ENCODE measurements around the gene OPRL1. TPM values are rescaled to one million over a fixed set of nuclear protein-coding genes. Genes with fewer than 3 reads are reported as not detected.

The OPRL1 gene
- polyA plus RNA-seq, 1 of the 3 experiments (the other 2 are of a cell fraction) = 1.8 TPM

GRCh38 chr20:64043768-64044167 is 36.1 kb upstream of the OPRL1 start:
- H3K27ac ChIP-seq (ENCODE audit: low read depth in 2 of 2, low read length in 1 of 2) = no peak overlapping the region
- H3K79me2 ChIP-seq (ENCODE audit: insufficient read depth) = no peaks in the 10 kb centered on the region
- no peak for TF ChIP-seq SIN3A (IDR thresholded peaks at IDR 0.05; ENCODE audit: borderline replicate concordance, low read depth, low read length)
- no peak overlapping the region for H3K4me3 ChIP-seq (ENCODE audit: low read depth in 2 of 2, low read length in 1 of 2)
- DNase-seq = no peak
- no peaks in the 10 kb centered on the region for H3K9me2 ChIP-seq
- POLR2A ChIA-PET = interaction anchor here (1.0 kb wide), 1 partner anchor 19 kb away, joined by 4 read pairs; the partner anchor contains the start of gene TCEA2
- H3K4me2 ChIP-seq = no peak overlapping the region
- H3K9ac ChIP-seq = no peak overlapping the region
- CTCF ChIA-PET = interaction anchor here (0.6 to 3.5 kb wide), 5 partner anchors 14 to 70 kb away, joined by 3 to 15 read pairs (median 4); partner anchors contain the start of genes PRPF6 and TCEA2
- H3K27me3 ChIP-seq (ENCODE audit: insufficient read depth) = peaks cover 26% of the 10 kb centered on the region
- WGBS (ENCODE audit: low lambda C conversion rate) = 90% methylated on average over 9 of the region's 9 CpGs
- H4K20me1 ChIP-seq (ENCODE audit: insufficient read depth) = no peaks in the 10 kb centered on the region
- H2AFZ ChIP-seq (ENCODE audit: low read depth) = no peak overlapping the region
- H3K4me1 ChIP-seq (ENCODE audit: control insufficient read depth in 1 of 2, insufficient read depth in 2 of 2, low read depth in 1 of 2, low read length in 1 of 2) = peaks cover 0 to 13% of the 10 kb centered on the region in 2 experiments; a peak in 1 of 4 replicates
- H3F3A ChIP-seq (replicated peaks; ENCODE audit: insufficient read depth) = peaks cover 10% of the 10 kb centered on the region
- no peaks in the 10 kb centered on the region for H3K36me3 ChIP-seq (replicated peaks in 1 of 2; ENCODE audit: control insufficient read depth in 1 of 2, insufficient read depth in 2 of 2, low read length in 1 of 2)
- no peaks in the 10 kb centered on the region for H3K9me3 ChIP-seq

- Histone ChIP-seq H3K9me2 (no peaks in the 10 kb centered on the region), H3K4me3 (ENCODE audit: low read depth in 2 of 2, low read length in 1 of 2) (no peak overlapping the region), H3K79me2 (ENCODE audit: insufficient read depth) (no peaks in the 10 kb centered on the region), H3K27me3 (ENCODE audit: insufficient read depth) (peaks cover 26% of the 10 kb centered on the region), H3K27ac (ENCODE audit: low read depth in 2 of 2, low read length in 1 of 2) (no peak overlapping the region), H2AFZ (ENCODE audit: low read depth) (no peak overlapping the region), H3K9ac (no peak overlapping the region), H3F3A (replicated peaks; ENCODE audit: insufficient read depth) (peaks cover 10% of the 10 kb centered on the region), H3K9me3 (no peaks in the 10 kb centered on the region), H4K20me1 (ENCODE audit: insufficient read depth) (no peaks in the 10 kb centered on the region), H3K36me3 (replicated peaks in 1 of 2; ENCODE audit: control insufficient read depth in 1 of 2, insufficient read depth in 2 of 2, low read length in 1 of 2) (no peaks in the 10 kb centered on the region), H3K4me1 (ENCODE audit: control insufficient read depth in 1 of 2, insufficient read depth in 2 of 2, low read depth in 1 of 2, low read length in 1 of 2) (peaks cover 0 to 7% of the 10 kb centered on the region in 2 experiments; a peak in 1 of 4 replicates), H3K4me2 (peak overlapping the region; percentile 35; the same call in 1 of the 2 replicates)
- ChIA-PET CTCF (interaction anchor here (1.5 to 3.5 kb wide), 4 partner anchors 13 to 71 kb away, joined by 3 to 15 read pairs (median 6); partner anchors contain the start of genes OPRL1 and TCEA2), POLR2A (no interaction called here)
- TF ChIP-seq IRF3 (IDR thresholded peaks at IDR 0.05; ENCODE audit: low read depth, low read length) (no peak), NFIC (IDR thresholded peaks at IDR 0.05; ENCODE audit: borderline replicate concordance) (no peak), RXRA (IDR thresholded peaks at IDR 0.05; ENCODE audit: borderline replicate concordance, low read depth) (no peak), JUND (IDR thresholded peaks at IDR 0.05) (no peak), EP300 (IDR thresholded peaks at IDR 0.05; ENCODE audit: borderline replicate concordance in 1 of 2, low read depth in 1 of 2, low read length in 1 of 2) (no peak), TAF1 (IDR thresholded peaks at IDR 0.05; ENCODE audit: borderline replicate concordance, low read depth, low read length) (no peak), USF2 (IDR thresholded peaks at IDR 0.05; ENCODE audit: borderline replicate concordance, low read depth, low read length) (no peak), GABPA (IDR thresholded peaks at IDR 0.05; ENCODE audit: low read depth) (no peak), CTCF (IDR thresholded peaks at IDR 0.05) (no peak), GATA2 (CRISPR knock-in tag; IDR thresholded peaks at IDR 0.05) (no peak), RCOR1 (IDR thresholded peaks at IDR 0.05; ENCODE audit: low read length) (no peak), YY1 (IDR thresholded peaks at IDR 0.05; ENCODE audit: low read depth) (no peak), REST (IDR thresholded peaks at IDR 0.05; ENCODE audit: low read depth, low read length) (no peak), ZBTB33 (IDR thresholded peaks at IDR 0.05; ENCODE audit: borderline replicate concordance, low read depth) (no peak), SMC3 (IDR thresholded peaks at IDR 0.05; ENCODE audit: low read depth, low read length) (no peak)
- DNase-seq = no peak
- WGBS (ENCODE audit: low lambda C conversion rate) = 47% methylated on average over 9 of the region's 14 CpGs
Measured at GRCh38 chr20:64044484-64045247, 35.2 kb upstream of the OPRL1 start.
